ENCODE results near the gene TSPEAR.

- TF ChIP-seq TAF1 (IDR thresholded peaks at IDR 0.05; ENCODE audit: borderline replicate concordance, insufficient read depth, low read length) (no peak), POLR2AphosphoS5 (IDR thresholded peaks at IDR 0.05; ENCODE audit: low read depth, low read length) (no peak), SIN3A (IDR thresholded peaks at IDR 0.05; ENCODE audit: borderline replicate concordance, insufficient read depth, low read length) (no peak), REST (IDR thresholded peaks at IDR 0.05; ENCODE audit: insufficient read depth in 1 of 2, low read depth in 2 of 2, low read length in 2 of 2) (no peak), FOXP2 (optimal IDR thresholded peaks at IDR 0.05; ENCODE audit: borderline replicate concordance, extremely low read depth, extremely low read length, insufficient read depth) (no peak)
Observed at GRCh38 chr21:44557491-44558328, 153.7 kb downstream of the TSPEAR start.

Measured in PFSK-1 (cell line).